ENCODE results near the gene KIRREL2.

Gene KIRREL2

DNA sequence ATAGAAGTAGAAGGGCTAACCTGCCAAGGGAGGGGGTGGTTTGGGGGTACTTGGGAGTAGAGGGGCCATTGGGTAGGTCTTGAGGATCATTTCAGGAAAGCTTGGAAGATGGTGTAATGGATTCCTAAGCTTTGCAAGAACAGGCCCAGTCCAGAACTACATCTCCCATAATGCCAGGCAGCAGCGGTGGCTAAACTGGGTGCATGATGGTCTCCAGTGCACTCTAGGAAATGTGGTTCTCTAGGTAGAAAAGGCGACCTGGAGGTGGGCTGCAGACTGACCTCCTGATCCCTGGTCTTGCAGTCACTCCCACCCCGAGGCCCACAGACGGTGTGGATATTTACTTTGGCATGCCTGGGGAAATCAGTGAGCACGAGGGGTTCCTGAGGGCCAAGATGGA is 15.5 kb downstream of the KIRREL2 start:
- Histone ChIP-seq H3K4me3 (ENCODE audit: low read length) (no peak overlapping the region), H3K9ac (ENCODE audit: low read length) (no peak overlapping the region), H3K36me3 (ENCODE audit: control insufficient read depth, insufficient read depth, low read length, severe bottlenecking) (no peaks in the 10 kb centered on the region), H3K4me1 (ENCODE audit: control insufficient read depth, insufficient read depth, low read length) (peaks cover 3% of the 10 kb centered on the region), H3K9me3 (ENCODE audit: control insufficient read depth, low read length) (no peaks in the 10 kb centered on the region), H3K27me3 (replicated peaks; ENCODE audit: control insufficient read depth, insufficient read depth, low read length) (peaks cover 31% of the 10 kb centered on the region)
- no peak for DNase-seq (ENCODE audit: low read depth)

DNA sequence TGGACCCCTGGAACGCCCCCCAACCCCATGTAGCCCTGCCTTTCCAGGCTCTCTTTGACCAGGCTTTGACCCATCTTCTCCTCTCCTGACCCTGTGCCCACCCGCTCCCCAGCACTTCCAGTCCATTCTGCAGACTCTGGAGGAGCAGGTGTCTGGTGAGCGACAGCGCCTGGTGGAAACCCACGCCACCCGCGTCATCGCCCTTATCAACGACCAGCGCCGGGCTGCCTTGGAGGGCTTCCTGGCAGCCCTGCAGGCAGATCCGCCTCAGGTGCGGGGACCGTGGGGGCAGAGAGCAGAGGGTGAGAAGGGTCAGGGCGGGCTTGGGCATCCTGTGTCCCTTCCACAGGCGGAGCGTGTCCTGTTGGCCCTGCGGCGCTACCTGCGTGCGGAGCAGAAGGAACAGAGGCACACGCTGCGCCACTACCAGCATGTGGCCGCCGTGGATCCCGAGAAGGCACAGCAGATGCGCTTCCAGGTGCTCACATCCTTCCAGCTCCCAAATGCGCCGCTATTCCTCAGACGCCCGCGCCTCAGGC is 17.8 kb downstream of the KIRREL2 start:
- Histone ChIP-seq H3K4me1 (ENCODE audit: control insufficient read depth, insufficient read depth, low read length) (peaks cover 5% of the 10 kb centered on the region), H3K9me3 (ENCODE audit: control insufficient read depth, low read length) (no peaks in the 10 kb centered on the region), H3K4me3 (ENCODE audit: low read length) (no peak overlapping the region), H3K9ac (ENCODE audit: low read length) (no peak overlapping the region), H3K27me3 (replicated peaks; ENCODE audit: control insufficient read depth, insufficient read depth, low read length) (peaks cover 23% of the 10 kb centered on the region), H3K36me3 (ENCODE audit: control insufficient read depth, insufficient read depth, low read length, severe bottlenecking) (no peaks in the 10 kb centered on the region)
- no peak for DNase-seq (ENCODE audit: low read depth)

DNA sequence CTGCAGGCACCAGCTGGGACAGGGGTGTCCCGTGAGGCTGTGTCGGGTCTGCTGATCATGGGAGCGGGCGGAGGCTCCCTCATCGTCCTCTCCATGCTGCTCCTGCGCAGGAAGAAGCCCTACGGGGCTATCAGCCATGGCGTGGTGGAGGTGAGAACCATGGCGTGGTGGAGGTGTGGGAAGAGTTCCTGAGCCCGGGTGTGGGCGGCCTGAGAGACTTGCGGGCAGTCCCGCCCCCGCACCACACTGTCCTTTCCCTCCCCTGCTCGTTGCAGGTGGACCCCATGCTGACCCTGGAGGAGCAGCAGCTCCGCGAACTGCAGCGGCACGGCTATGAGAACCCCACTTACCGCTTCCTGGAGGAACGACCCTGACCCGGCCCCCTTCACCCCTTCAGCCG is 22.4 kb downstream of the KIRREL2 start:
- no peaks in the 10 kb centered on the region for H3K36me3 ChIP-seq (ENCODE audit: control insufficient read depth, insufficient read depth, low read length, severe bottlenecking)
- H3K4me3 ChIP-seq (ENCODE audit: low read length): no peak overlapping the region
- no peaks in the 10 kb centered on the region for H3K9me3 ChIP-seq (ENCODE audit: control insufficient read depth, low read length)
- H3K27me3 ChIP-seq (replicated peaks; ENCODE audit: control insufficient read depth, insufficient read depth, low read length): peaks cover 5% of the 10 kb centered on the region
- H3K4me1 ChIP-seq (ENCODE audit: control insufficient read depth, insufficient read depth, low read length): peaks cover 3% of the 10 kb centered on the region
- no peak for DNase-seq (ENCODE audit: low read depth)
- peak overlapping the region; percentile 29 for H3K9ac ChIP-seq (ENCODE audit: low read length)

DNA sequence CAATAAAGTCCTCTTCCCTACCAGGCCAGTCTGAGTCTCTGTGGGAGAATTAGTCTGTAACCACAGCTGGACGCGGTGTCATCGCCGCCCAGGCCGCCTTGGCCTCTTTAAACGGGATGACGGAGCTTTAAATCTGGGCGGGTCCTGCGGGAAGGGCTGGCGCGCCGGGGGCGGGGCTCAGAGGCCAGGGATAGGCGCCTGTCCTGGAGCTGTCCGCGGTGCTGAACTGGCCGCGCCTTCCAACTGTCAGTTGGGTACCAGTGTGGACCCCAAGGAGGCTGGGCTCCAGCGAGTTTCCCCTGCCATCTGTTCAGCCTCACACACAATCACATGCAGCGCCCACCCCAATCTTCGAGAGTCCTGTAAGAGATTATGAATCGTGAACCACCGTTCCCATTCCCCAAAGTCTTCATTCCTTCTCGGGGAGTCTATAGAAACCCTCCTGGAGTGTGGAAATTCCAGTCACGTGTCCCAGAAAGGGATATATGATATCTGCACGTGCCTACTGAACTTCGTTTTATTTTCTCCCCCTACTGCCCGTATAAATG is 23.1 kb downstream of the KIRREL2 start:
- Histone ChIP-seq H3K9ac (ENCODE audit: low read length) (peak overlapping the region; percentile 29), H3K27me3 (replicated peaks; ENCODE audit: control insufficient read depth, insufficient read depth, low read length) (peaks cover 5% of the 10 kb centered on the region), H3K4me3 (ENCODE audit: low read length) (no peak overlapping the region), H3K9me3 (ENCODE audit: control insufficient read depth, low read length) (no peaks in the 10 kb centered on the region), H3K4me1 (ENCODE audit: control insufficient read depth, insufficient read depth, low read length) (peaks cover 3% of the 10 kb centered on the region), H3K36me3 (ENCODE audit: control insufficient read depth, insufficient read depth, low read length, severe bottlenecking) (no peaks in the 10 kb centered on the region)
- peak; percentile 96 for DNase-seq (ENCODE audit: low read depth)

DNA sequence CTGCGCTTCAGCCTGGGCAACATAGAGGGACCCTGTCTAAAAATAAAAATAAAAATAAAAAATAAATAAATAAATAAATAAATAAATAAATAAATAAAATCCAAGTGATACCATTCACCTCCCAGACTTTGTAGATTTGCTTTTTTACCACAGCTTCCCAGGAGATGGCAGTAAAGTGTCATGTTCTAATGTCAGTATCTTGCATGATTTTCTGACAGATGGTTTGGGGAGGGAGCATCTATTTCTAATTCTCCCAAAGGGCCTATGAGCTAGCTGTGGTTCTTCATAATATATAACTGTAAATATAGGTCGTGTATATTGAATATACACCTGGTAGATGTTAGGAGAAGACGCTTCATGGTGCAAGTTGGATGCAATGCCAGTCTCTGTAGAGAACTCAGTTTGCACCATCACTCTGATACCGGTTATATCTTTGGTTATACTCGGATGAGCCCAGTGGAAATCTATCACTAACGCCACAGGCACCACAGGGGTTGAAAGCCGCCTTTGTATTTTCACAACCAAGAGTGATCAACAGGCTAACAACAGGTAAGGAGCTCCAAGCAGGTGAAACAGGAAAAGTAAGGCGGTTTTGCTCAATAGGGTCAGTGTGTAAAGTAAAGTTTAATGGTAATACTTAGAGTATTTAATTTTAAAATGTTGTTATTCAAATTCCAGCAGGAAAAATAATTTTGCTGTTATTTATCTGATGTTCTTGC is 25.6 kb downstream of the KIRREL2 start:
- Histone ChIP-seq H3K9ac (ENCODE audit: low read length) (peak overlapping the region; percentile 4), H3K27me3 (replicated peaks; ENCODE audit: control insufficient read depth, insufficient read depth, low read length) (peaks cover 5% of the 10 kb centered on the region), H3K4me1 (ENCODE audit: control insufficient read depth, insufficient read depth, low read length) (peaks cover 3% of the 10 kb centered on the region), H3K36me3 (ENCODE audit: control insufficient read depth, insufficient read depth, low read length, severe bottlenecking) (no peaks in the 10 kb centered on the region), H3K9me3 (ENCODE audit: control insufficient read depth, low read length) (no peaks in the 10 kb centered on the region), H3K4me3 (ENCODE audit: low read length) (no peak overlapping the region)
- DNase-seq (ENCODE audit: low read depth): peak; percentile 89

DNA sequence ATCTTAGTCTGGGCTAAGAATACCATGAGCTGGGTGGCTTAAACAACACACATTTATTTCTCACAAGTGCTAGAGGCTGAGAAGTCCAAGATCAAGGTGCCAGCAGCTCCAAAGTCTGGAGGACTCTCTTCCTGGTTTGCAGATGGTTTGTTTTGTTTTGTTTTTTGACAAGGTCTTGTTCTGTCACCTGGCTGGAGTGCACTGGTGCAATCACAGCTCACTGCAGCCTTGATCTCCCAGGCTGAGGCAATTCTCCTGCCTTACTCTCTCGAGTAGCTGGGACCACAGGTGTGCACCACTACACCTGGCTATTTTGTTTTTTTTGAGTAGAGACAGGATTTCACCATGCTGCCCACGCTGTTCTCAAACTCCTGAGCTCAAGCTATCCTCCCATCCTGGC is 27.2 kb downstream of the KIRREL2 start:
- no peak for DNase-seq (ENCODE audit: low read depth)
- no peaks in the 10 kb centered on the region for H3K9me3 ChIP-seq (ENCODE audit: control insufficient read depth, low read length)
- peaks cover 12% of the 10 kb centered on the region for H3K36me3 ChIP-seq (ENCODE audit: control insufficient read depth, insufficient read depth, low read length, severe bottlenecking)
- H3K4me1 ChIP-seq (ENCODE audit: control insufficient read depth, insufficient read depth, low read length): peaks cover 3% of the 10 kb centered on the region
- no peak overlapping the region for H3K9ac ChIP-seq (ENCODE audit: low read length)
- H3K4me3 ChIP-seq (ENCODE audit: low read length): no peak overlapping the region
- H3K27me3 ChIP-seq (replicated peaks; ENCODE audit: control insufficient read depth, insufficient read depth, low read length): no peaks in the 10 kb centered on the region

DNA sequence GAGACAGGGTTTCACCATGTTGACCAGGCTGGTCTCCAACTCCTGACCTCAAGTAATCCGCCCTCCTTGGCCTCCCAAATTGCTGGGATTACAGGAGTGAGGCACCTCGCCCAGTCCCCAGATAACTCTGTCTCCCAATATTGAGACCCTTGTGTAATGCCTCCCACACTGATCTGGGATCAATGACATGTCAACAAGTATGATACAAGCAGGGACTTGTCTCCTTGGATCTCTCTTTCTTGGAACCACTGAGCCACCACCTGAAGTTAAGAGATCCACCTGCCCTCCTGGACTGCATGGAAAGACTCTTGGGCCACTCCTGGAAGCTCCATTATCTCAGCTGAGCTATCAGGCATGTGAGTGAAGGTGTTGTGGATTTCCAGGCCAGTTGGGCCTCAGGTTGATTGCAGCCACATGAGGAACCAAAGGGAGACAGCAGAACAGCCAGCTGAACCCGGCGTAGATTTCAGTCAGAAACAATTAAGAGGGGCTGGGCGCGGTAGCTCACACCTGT is 28.6 kb downstream of the KIRREL2 start:
- no peaks in the 10 kb centered on the region for H3K27me3 ChIP-seq (replicated peaks; ENCODE audit: control insufficient read depth, insufficient read depth, low read length)
- peaks cover 26% of the 10 kb centered on the region for H3K36me3 ChIP-seq (ENCODE audit: control insufficient read depth, insufficient read depth, low read length, severe bottlenecking)
- H3K9ac ChIP-seq (ENCODE audit: low read length): no peak overlapping the region
- no peaks in the 10 kb centered on the region for H3K4me1 ChIP-seq (ENCODE audit: control insufficient read depth, insufficient read depth, low read length)
- H3K9me3 ChIP-seq (ENCODE audit: control insufficient read depth, low read length): no peaks in the 10 kb centered on the region
- H3K4me3 ChIP-seq (ENCODE audit: low read length): no peak overlapping the region
- DNase-seq (ENCODE audit: low read depth): no peak

DNA sequence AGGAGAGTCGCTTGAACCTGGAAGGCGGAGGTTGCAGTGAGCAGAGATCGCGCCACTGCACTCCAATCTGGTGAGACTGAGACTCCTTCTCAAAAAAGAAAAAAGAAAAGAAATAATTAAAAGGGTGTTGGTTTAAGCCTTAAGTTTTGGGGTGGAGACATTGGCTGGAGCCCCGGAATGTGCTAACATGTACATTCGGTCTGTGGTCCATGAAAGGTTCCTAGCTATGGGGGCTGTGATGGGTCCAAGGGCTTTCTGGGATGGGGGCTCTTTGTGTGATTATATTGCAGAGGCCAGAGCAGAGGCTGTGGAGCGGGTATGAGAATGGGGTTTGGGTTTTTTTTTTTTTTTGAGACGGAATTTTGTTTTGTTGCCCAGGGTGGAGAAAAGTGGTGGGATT is 29.2 kb downstream of the KIRREL2 start:
- DNase-seq (ENCODE audit: low read depth): no peak
- Histone ChIP-seq H3K36me3 (ENCODE audit: control insufficient read depth, insufficient read depth, low read length, severe bottlenecking) (peaks cover 28% of the 10 kb centered on the region), H3K4me1 (ENCODE audit: control insufficient read depth, insufficient read depth, low read length) (no peaks in the 10 kb centered on the region), H3K9ac (ENCODE audit: low read length) (no peak overlapping the region), H3K4me3 (ENCODE audit: low read length) (no peak overlapping the region), H3K27me3 (replicated peaks; ENCODE audit: control insufficient read depth, insufficient read depth, low read length) (no peaks in the 10 kb centered on the region), H3K9me3 (ENCODE audit: control insufficient read depth, low read length) (no peaks in the 10 kb centered on the region)

DNA sequence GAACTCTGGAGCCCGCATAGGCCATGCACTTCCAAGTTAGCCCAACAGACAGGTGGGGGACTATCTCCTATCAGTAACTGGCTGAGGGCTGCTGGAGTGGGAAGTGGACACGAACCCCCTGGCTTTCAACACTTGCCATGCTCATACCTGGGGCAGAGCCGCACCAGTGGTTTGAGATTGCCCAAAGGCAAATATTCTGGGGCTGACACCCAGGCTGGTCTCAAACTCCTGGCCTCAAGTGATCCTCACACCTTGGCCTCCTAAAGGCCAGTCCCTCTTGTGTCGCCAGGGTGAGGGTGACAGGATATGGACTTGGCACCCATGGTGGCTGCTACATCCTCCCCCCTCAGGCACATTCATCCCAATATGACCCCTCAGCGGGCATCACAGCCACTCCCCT is 30.5 kb downstream of the KIRREL2 start:
- Histone ChIP-seq H3K4me1 (ENCODE audit: control insufficient read depth, insufficient read depth, low read length) (no peaks in the 10 kb centered on the region), H3K27me3 (replicated peaks; ENCODE audit: control insufficient read depth, insufficient read depth, low read length) (no peaks in the 10 kb centered on the region), H3K4me3 (ENCODE audit: low read length) (no peak overlapping the region), H3K9ac (ENCODE audit: low read length) (no peak overlapping the region), H3K9me3 (ENCODE audit: control insufficient read depth, low read length) (no peaks in the 10 kb centered on the region), H3K36me3 (ENCODE audit: control insufficient read depth, insufficient read depth, low read length, severe bottlenecking) (peaks cover 28% of the 10 kb centered on the region)
- DNase-seq (ENCODE audit: low read depth): no peak

DNA sequence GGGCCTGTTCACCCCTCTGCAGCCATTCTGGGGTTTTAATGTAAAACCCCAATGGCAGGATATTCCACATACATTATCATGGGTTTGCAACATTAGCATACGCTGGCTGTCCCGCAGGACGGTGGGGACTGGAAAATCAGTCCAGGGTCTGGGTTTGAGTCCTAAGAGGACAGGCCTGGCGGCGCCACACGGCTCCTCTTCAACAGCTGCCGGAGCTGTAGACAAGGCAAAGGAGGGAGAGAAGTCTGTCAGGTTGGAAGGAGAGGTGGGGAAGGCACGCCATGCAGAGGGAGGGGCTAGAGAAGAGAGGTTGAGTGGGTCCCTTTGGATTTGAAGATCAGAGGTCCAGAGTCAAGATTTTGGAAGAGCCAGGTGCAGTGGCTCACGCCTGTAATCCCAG is 31.7 kb downstream of the KIRREL2 start:
- Histone ChIP-seq H3K4me1 (ENCODE audit: control insufficient read depth, insufficient read depth, low read length) (no peaks in the 10 kb centered on the region), H3K4me3 (ENCODE audit: low read length) (no peak overlapping the region), H3K9ac (ENCODE audit: low read length) (no peak overlapping the region), H3K9me3 (ENCODE audit: control insufficient read depth, low read length) (no peaks in the 10 kb centered on the region), H3K27me3 (replicated peaks; ENCODE audit: control insufficient read depth, insufficient read depth, low read length) (no peaks in the 10 kb centered on the region), H3K36me3 (ENCODE audit: control insufficient read depth, insufficient read depth, low read length, severe bottlenecking) (peaks cover 38% of the 10 kb centered on the region)
- no peak for DNase-seq (ENCODE audit: low read depth)

DNA sequence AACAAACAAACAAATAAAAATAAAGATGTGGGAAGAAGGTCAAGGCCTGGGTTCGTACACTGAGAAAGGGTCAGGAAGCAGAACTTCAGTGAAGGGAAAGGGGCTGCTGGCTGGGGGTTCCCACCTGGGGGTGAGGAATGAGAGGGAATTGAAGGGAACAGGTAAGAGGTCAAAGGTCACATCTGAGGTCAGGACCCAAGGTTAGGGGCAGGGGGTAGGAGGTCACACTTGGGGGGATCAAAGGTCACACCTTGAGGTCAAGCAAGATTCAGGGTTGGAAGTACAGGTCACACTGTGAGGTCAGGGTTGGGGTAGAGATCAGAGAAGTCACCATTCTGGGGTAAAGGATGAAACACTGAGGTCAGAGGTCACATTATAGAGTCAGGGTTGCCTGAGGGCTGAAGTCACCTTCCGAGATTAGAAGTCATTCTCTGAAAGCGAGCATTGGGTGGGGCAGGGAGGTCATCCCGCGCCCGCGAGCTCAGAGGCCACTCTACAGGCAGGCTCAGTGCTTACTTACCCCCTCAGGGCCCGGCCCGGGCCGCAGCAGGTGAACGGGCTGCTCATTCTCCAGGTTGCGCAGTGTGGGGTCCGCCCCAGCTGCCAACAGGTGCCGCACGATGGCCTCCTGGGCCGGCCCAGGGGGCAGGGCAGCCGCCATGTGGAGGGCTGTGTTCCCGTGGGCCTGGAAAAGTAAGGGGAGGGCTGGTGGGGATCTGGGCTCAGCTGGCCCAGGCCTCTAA is 32.8 kb downstream of the KIRREL2 start:
- no peaks in the 10 kb centered on the region for H3K9me3 ChIP-seq (ENCODE audit: control insufficient read depth, low read length)
- H3K4me3 ChIP-seq (ENCODE audit: low read length): no peak overlapping the region
- H3K4me1 ChIP-seq (ENCODE audit: control insufficient read depth, insufficient read depth, low read length): no peaks in the 10 kb centered on the region
- H3K9ac ChIP-seq (ENCODE audit: low read length): no peak overlapping the region
- no peak for DNase-seq (ENCODE audit: low read depth)
- H3K27me3 ChIP-seq (replicated peaks; ENCODE audit: control insufficient read depth, insufficient read depth, low read length): no peaks in the 10 kb centered on the region
- peaks cover 43% of the 10 kb centered on the region for H3K36me3 ChIP-seq (ENCODE audit: control insufficient read depth, insufficient read depth, low read length, severe bottlenecking)
